K562 (cell line): ENCODE data around the gene CHCHD6. TPM values are rescaled to one million over a fixed set of nuclear protein-coding genes. Genes with fewer than 3 reads are reported as not detected.

ENCODE experiments used
- ATAC-seq: fragments of 200-7000 bp; cut with Tn5 transposase; 3 replicates; pipeline ENCODE4 v1.9.1; 2020; ENCODE audit warnings: moderate library complexity
- BruUV-seq: library from RNA; stranded (reverse); fragments of 400-500 nt; replicated peaks from 2 replicates; lab custom pipeline; 2021; lab: Mats Ljungman, UMichigan
- CTCF ChIA-PET: fragments of 300-600 bp; formaldehyde crosslinking; extraction: SDS; loops from one replicate; lab custom pipeline; 2021; ENCODE audit warnings: low intra/inter-chr PET ratio; lab: Yijun Ruan, JAX
- POLR2A ChIA-PET: fragments of 300-600, 350-650 bp; sonication (Branson Sonifier 250); formaldehyde crosslinking; extraction: SDS; loops from one replicate; lab custom pipeline; 2021; ENCODE audit warnings: antibody characterized with exemption, inconsistent platforms; lab: Yijun Ruan, JAX
- DNase-seq, 4 experiments: peaks; one replicate each; pipeline versions ENCODE4 v3.0.0 to v3.0.0-alpha.2; 2011 to 2018; ENCODE audit warnings: low spot score in 3 of 4, mixed read lengths in 3 of 4; ENCODE audit errors: extremely low read depth in 1 of 4
- FAIRE-seq: peaks from 2 replicates; lab custom pipeline; 2011; peaks lifted over from hg19 to GRCh38; lab: Jason Lieb, UNC
- H2AFZ ChIP-seq: 2 replicates; pipeline ENCODE4 v1.6.0; 2011; ENCODE audit warnings: low read depth, low read length, control low read depth, inconsistent platforms
- H3K27ac ChIP-seq: fragments of 200-600 bp; 3 replicates; pipeline ENCODE4 v1.8.0; 2011; ENCODE audit warnings: low read depth, mild to moderate bottlenecking, control low read depth, inconsistent platforms, low read length, moderate library complexity, mixed read lengths; ENCODE audit errors: extremely low read depth
- H3K27me3 ChIP-seq, 2 experiments: fragments of 300-600 bp in 1 of 2; 2 replicates in 1 of 2; 3 replicates in 1 of 2; pipeline versions ENCODE4 v1.6.0 to v1.8.0; 2011; ENCODE audit warnings: inconsistent platforms in 2 of 2, low read length in 2 of 2, mild to moderate bottlenecking in 1 of 2, mixed read lengths in 1 of 2, moderate library complexity in 1 of 2; ENCODE audit not compliant: control insufficient read depth in 2 of 2, insufficient read depth in 2 of 2
- H3K36me3 ChIP-seq: fragments of 300-600 bp; 3 replicates; pipeline ENCODE4 v1.8.0; 2011; ENCODE audit warnings: mild to moderate bottlenecking, low read length, inconsistent platforms; ENCODE audit not compliant: control insufficient read depth, insufficient read depth
- H3K4me1 ChIP-seq, 2 experiments: fragments of 200-600 bp in 1 of 2; replicated peaks in 1 of 2; 2 replicates in 1 of 2; 3 replicates in 1 of 2; pipeline versions ENCODE4 v1.5.1 to v1.8.0; 2011; ENCODE audit warnings: inconsistent platforms in 2 of 2, low read length in 2 of 2, mild to moderate bottlenecking in 1 of 2, mixed read lengths in 1 of 2, moderate library complexity in 1 of 2; ENCODE audit not compliant: control insufficient read depth in 2 of 2, insufficient read depth in 2 of 2
- H3K4me2 ChIP-seq: 2 replicates; pipeline ENCODE4 v1.6.1; 2011; ENCODE audit warnings: low read length, control low read depth, inconsistent platforms, mixed read lengths; ENCODE audit not compliant: insufficient read depth
- H3K4me3 ChIP-seq: fragments of 200-600 bp; sonication (generic), shearing (Covaris generic); 2 replicates; pipeline ENCODE4 v1.5.1; 2016; ENCODE audit warnings: control low read depth, inconsistent platforms
- H3K79me2 ChIP-seq: fragments of 200-600 bp; 3 replicates; pipeline ENCODE4 v1.8.0; 2011; ENCODE audit warnings: low read length, inconsistent platforms; ENCODE audit not compliant: control insufficient read depth, insufficient read depth
- H3K9ac ChIP-seq, 2 experiments: 2 replicates each; pipeline versions ENCODE4 v1.6.0 to v1.6.1; 2011; ENCODE audit warnings: low read depth in 2 of 2, low read length in 2 of 2, control low read depth in 1 of 2, inconsistent platforms in 1 of 2, mild to moderate bottlenecking in 1 of 2, mixed read lengths in 1 of 2; ENCODE audit not compliant: insufficient read depth in 1 of 2
- H3K9me1 ChIP-seq: one replicate; pipeline ENCODE4 v1.6.0; 2011; ENCODE audit warnings: inconsistent platforms, mild to moderate bottlenecking, low read length, moderate library complexity; ENCODE audit not compliant: control insufficient read depth, insufficient read depth
- H3K9me3 ChIP-seq: replicated peaks from 2 replicates; pipeline ENCODE4 v1.5.1; 2011; ENCODE audit warnings: low read depth, low read length, inconsistent platforms; ENCODE audit not compliant: control insufficient read depth, insufficient read depth
- H4K20me1 ChIP-seq: replicated peaks from 2 replicates; pipeline ENCODE4 v1.6.1; 2011; ENCODE audit warnings: low read length, inconsistent platforms, mixed read lengths; ENCODE audit not compliant: control insufficient read depth, insufficient read depth
- CLOCK ChIP-seq: fragments of 250-450 bp; sonication (Bioruptor Pico); IDR thresholded peaks from 2 replicates; pipeline ENCODE4 v1.4.0; 2020; ENCODE audit warnings: mild to moderate bottlenecking, moderate library complexity, borderline replicate concordance
- CTBP1 ChIP-seq: fragments of 450-650 bp; IDR thresholded peaks from 2 replicates; pipeline ENCODE4 v1.6.1; 2016; ENCODE audit warnings: borderline replicate concordance
- PURB ChIP-seq: sonication (generic); formaldehyde crosslinking; IDR thresholded peaks from 2 replicates; pipeline ENCODE4 v1.9.0; 2021; ENCODE audit warnings: low read depth, mild to moderate bottlenecking, missing genetic modification reagents
- RBM17 ChIP-seq: fragments of 200-400 bp; formaldehyde crosslinking; IDR thresholded peaks from 2 replicates; pipeline ENCODE4 v1.6.1; 2017; ENCODE audit warnings: low read depth, mild to moderate bottlenecking, low read length, borderline replicate concordance
- REST ChIP-seq, 2 experiments: fragments of 450-650 bp; formaldehyde crosslinking in 1 of 2; IDR thresholded peaks; 2 replicates each; pipeline versions ENCODE4 v1.4.0 to v1.6.1; 2014 to 2020; ENCODE audit warnings: mild to moderate bottlenecking in 2 of 2, borderline replicate concordance in 1 of 2, low read depth in 1 of 2
- ZBTB1 ChIP-seq: sonication (generic); formaldehyde crosslinking; IDR thresholded peaks from 2 replicates; pipeline ENCODE4 v1.8.1; 2023; ENCODE audit warnings: missing genetic modification reagents, low read depth, mild to moderate bottlenecking, borderline replicate concordance
- WGBS: fragments of 100-300 bp; shearing (Covaris generic); methylation state at CpG from one replicate; pipeline ENCODE4 v1.1.6; 2016; ENCODE audit warnings: low coverage, mixed read lengths; ENCODE audit not compliant: insufficient coverage; ENCODE audit errors: missing lambda C conversion rate; 5-methylcytosine and 5-hydroxymethylcytosine counted together
- in situ Hi-C: fragments of 300-500 bp; cut with MboI; formaldehyde crosslinking; loops from 4 replicates; pipeline ENCODE4 v1.15.0; 2018; ENCODE audit warnings: inconsistent platforms, mixed read lengths
- intact Hi-C: fragments of 100-400 bp; cut with micrococcal nuclease; formaldehyde crosslinking; loops from 2 replicates; pipeline ENCODE4 v1.14.2; 2022
- polyA plus RNA-seq, 8 experiments: library from polyadenylated mRNA; depleted of rRNA in 4 of 8; stranded (reverse) in 5 of 8; unstranded in 3 of 8; fragments of >200 nt; fragmentation: Nextera tagmentation in 2 of 8; fragmentation: Illumina TruSeq in 1 of 8; extraction: Ambion mirVana in 2 of 8; extraction: Trizol in 1 of 8; gene quantifications; 2 replicates each; pipeline versions ENCODE4 v1.2.1 to v1.2.3, GENCODE V29; 2011 to 2014; ENCODE audit warnings: inconsistent platforms in 1 of 8, missing spikeins in 1 of 8
- total RNA-seq, 7 experiments: library from RNA; depleted of rRNA in 6 of 7; stranded (reverse); fragments of >200 nt in 6 of 7; fragmentation: Illumina TruSeq in 2 of 7; extraction: Trizol in 2 of 7; gene quantifications; 2 replicates each; pipeline versions ENCODE4 v1.2.1 to v1.2.3, GENCODE V29; 2011 to 2021; ENCODE audit warnings: low replicate concordance in 1 of 7

CHCHD6 gene
- total and polyA plus RNA-seq, 9 of the 15 experiments (the other 6 are each of a cell fraction or from before 2014, with no cell fraction given): 4.6 to 18.6 (median 10.9) TPM

DNA sequence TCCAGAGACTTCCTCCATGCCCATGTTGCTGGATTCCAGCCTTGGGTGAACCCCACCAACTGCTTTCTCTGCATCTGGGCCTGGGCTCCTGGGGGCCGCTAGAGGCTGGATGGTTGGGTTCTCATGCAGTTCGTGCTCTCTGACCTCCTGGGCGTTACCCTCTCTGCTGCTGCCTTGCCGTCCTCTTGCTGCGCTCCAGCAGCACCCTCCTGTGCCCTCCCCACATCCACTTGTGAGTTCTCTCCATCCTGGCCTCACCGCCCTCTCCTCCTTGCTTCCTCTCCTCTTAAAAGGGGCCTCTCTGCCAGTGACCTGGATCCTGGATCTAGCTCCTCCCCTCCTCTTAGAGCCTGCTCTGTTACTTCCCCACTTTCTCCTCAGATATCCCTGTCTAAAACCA is 43.7 kb downstream of the CHCHD6 start:
- ChIA-PET POLR2A (no interaction called here), CTCF (no interaction called here)
- in situ Hi-C loops: no loop called here
- Histone ChIP-seq H3K36me3 (no peaks in the 10 kb centered on the region; the same call in 2 of the 3 replicates), H3K9me3 (no peaks in the 10 kb centered on the region), H3K27me3 (no peaks in the 10 kb centered on the region), H3K9me1 (peaks cover 3% of the 10 kb centered on the region), H3K9ac (no peak overlapping the region), H3K27ac (no peak overlapping the region), H2AFZ (no peak overlapping the region), H3K79me2 (no peaks in the 10 kb centered on the region), H3K4me2 (no peak overlapping the region), H3K4me3 (no peak overlapping the region), H4K20me1 (no peaks in the 10 kb centered on the region), H3K4me1 (peaks cover 7 to 17% of the 10 kb centered on the region in 2 experiments; a peak in 4 of 5 replicates)
- WGBS: 77% methylated on average over 4 of the region's 6 CpGs
- intact Hi-C loops: loop anchor here (10.0 kb wide), 1 partner anchor 223 kb away; the partner anchor contains the start of gene CHST13
- DNase-seq (no peak), FAIRE-seq (no peak), ATAC-seq (no peak)
- no TSS peak for BruUV-seq
- TF ChIP-seq CLOCK (CRISPR knock-in tag): no peak
- no peak for TF ChIP-seq CTBP1
- TF ChIP-seq PURB (CRISPR knock-in tag): no peak
- no peak for TF ChIP-seq REST (IDR thresholded peaks at IDR 0.05; ENCODE audit: borderline replicate concordance)
- no peak for TF ChIP-seq REST (CRISPR knock-in tag; IDR thresholded peaks at IDR 0.05; ENCODE audit: low read depth)
- no peak for TF ChIP-seq RBM17
- TF ChIP-seq ZBTB1 (CRISPR knock-in tag): no peak
